GM12878 (cell line): ENCODE data around the gene DDX42. TPM values are rescaled to one million over a fixed set of nuclear protein-coding genes. Genes with fewer than 3 reads are reported as not detected.

Experiments used
- FOS ChIP-seq: IDR thresholded peaks from 3 replicates; pipeline ENCODE4 v1.6.1; 2011; ENCODE audit warnings: borderline replicate concordance; ENCODE audit not compliant: insufficient read length; ENCODE audit errors: extremely low read depth
- MTA2 ChIP-seq: fragments of 450-650 bp; IDR thresholded peaks from 2 replicates; pipeline ENCODE4 v1.6.1; 2016; ENCODE audit warnings: low read depth, mild to moderate bottlenecking, moderate library complexity
- MTA3 ChIP-seq: IDR thresholded peaks from 2 replicates; pipeline ENCODE4 v1.6.1; 2012; ENCODE audit warnings: low read length, inconsistent platforms, borderline replicate concordance
- PKNOX1 ChIP-seq: fragments of 450-650 bp; IDR thresholded peaks from 2 replicates; pipeline ENCODE4 v1.6.1; 2016; ENCODE audit warnings: mild to moderate bottlenecking
- RBBP5 ChIP-seq: fragments of 200-600 bp; sonication (generic); conservative IDR thresholded peaks from 2 replicates; pipeline ENCODE4 v1.6.1; 2016
- TAF1 ChIP-seq: IDR thresholded peaks from 2 replicates; pipeline ENCODE4 v1.6.1; 2011; ENCODE audit warnings: mild to moderate bottlenecking, low read depth, low read length, borderline replicate concordance
- YBX1 ChIP-seq: fragments of 450-650 bp; IDR thresholded peaks from 2 replicates; pipeline ENCODE4 v1.6.1; 2016; ENCODE audit warnings: antibody characterized with exemption
- ZBED1 ChIP-seq: IDR thresholded peaks from 2 replicates; pipeline ENCODE4 v1.6.1; 2016; ENCODE audit warnings: borderline replicate concordance
- polyA plus RNA-seq, 11 experiments: library from polyadenylated mRNA; depleted of rRNA in 4 of 11; unstranded in 6 of 11; stranded (reverse) in 5 of 11; fragments of >200 nt; fragmentation: Nextera tagmentation in 4 of 11; fragmentation: Illumina TruSeq in 1 of 11; extraction: Ambion mirVana in 4 of 11; extraction: Trizol in 1 of 11; gene quantifications; 1 replicate in 1 of 11; 2 replicates in 10 of 11; pipeline versions ENCODE4 v1.2.1 to v1.2.3, GENCODE V29; 2011 to 2016; ENCODE audit warnings: inconsistent platforms in 2 of 11, missing spikeins in 2 of 11, low read depth in 1 of 11
- total RNA-seq, 4 experiments: library from RNA; depleted of rRNA in 3 of 4; stranded (reverse); fragments of >200 nt in 3 of 4; fragmentation: Illumina TruSeq in 1 of 4; extraction: Trizol in 1 of 4; gene quantifications; 2 replicates each; pipeline versions ENCODE4 v1.2.1 to v1.2.3, GENCODE V29; 2013 to 2021
- TF ChIP-seq, protein P1 (sequence below): IDR thresholded peaks from 2 replicates; pipeline ENCODE4 v1.6.1; 2012; ENCODE audit warnings: low read depth, low read length, improper control_type of control experiment
- TF ChIP-seq, protein P2 (sequence below): IDR thresholded peaks from 2 replicates; pipeline ENCODE4 v1.6.1; 2012; ENCODE audit warnings: low read depth, low read length, improper control_type of control experiment
- TF ChIP-seq, protein P3 (sequence below): IDR thresholded peaks from 2 replicates; pipeline ENCODE4 v1.6.1; 2012; ENCODE audit warnings: mild to moderate bottlenecking, low read depth, low read length

The DDX42 gene
- total and polyA plus RNA-seq, 10 of the 15 experiments (the other 5 are each of a cell fraction or from before 2014, with no cell fraction given) = 14.6 to 147 (median 65.3) TPM

- TF ChIP-seq FOS = no peak
- no peak for TF ChIP-seq YBX1
- TF ChIP-seq, protein P1, sequence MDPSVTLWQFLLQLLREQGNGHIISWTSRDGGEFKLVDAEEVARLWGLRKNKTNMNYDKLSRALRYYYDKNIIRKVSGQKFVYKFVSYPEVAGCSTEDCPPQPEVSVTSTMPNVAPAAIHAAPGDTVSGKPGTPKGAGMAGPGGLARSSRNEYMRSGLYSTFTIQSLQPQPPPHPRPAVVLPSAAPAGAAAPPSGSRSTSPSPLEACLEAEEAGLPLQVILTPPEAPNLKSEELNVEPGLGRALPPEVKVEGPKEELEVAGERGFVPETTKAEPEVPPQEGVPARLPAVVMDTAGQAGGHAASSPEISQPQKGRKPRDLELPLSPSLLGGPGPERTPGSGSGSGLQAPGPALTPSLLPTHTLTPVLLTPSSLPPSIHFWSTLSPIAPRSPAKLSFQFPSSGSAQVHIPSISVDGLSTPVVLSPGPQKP = no peak
- no peak for TF ChIP-seq PKNOX1
- no peak for TF ChIP-seq MTA2
- TF ChIP-seq, protein P2, sequence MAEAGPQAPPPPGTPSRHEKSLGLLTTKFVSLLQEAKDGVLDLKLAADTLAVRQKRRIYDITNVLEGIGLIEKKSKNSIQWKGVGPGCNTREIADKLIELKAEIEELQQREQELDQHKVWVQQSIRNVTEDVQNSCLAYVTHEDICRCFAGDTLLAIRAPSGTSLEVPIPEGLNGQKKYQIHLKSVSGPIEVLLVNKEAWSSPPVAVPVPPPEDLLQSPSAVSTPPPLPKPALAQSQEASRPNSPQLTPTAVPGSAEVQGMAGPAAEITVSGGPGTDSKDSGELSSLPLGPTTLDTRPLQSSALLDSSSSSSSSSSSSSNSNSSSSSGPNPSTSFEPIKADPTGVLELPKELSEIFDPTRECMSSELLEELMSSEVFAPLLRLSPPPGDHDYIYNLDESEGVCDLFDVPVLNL = no peak
- no peak for TF ChIP-seq MTA3
- TF ChIP-seq, protein P3, sequence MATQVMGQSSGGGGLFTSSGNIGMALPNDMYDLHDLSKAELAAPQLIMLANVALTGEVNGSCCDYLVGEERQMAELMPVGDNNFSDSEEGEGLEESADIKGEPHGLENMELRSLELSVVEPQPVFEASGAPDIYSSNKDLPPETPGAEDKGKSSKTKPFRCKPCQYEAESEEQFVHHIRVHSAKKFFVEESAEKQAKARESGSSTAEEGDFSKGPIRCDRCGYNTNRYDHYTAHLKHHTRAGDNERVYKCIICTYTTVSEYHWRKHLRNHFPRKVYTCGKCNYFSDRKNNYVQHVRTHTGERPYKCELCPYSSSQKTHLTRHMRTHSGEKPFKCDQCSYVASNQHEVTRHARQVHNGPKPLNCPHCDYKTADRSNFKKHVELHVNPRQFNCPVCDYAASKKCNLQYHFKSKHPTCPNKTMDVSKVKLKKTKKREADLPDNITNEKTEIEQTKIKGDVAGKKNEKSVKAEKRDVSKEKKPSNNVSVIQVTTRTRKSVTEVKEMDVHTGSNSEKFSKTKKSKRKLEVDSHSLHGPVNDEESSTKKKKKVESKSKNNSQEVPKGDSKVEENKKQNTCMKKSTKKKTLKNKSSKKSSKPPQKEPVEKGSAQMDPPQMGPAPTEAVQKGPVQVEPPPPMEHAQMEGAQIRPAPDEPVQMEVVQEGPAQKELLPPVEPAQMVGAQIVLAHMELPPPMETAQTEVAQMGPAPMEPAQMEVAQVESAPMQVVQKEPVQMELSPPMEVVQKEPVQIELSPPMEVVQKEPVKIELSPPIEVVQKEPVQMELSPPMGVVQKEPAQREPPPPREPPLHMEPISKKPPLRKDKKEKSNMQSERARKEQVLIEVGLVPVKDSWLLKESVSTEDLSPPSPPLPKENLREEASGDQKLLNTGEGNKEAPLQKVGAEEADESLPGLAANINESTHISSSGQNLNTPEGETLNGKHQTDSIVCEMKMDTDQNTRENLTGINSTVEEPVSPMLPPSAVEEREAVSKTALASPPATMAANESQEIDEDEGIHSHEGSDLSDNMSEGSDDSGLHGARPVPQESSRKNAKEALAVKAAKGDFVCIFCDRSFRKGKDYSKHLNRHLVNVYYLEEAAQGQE = no peak
- no peak for TF ChIP-seq TAF1
- TF ChIP-seq ZBED1 = no peak
- no peak for TF ChIP-seq RBBP5
Measured at GRCh38 chr17:63766754-63767153, 7.2 kb upstream of the DDX42 start (continued).
